ENCODE data around the gene LCN10. TPM values are rescaled to one million over a fixed set of nuclear protein-coding genes. Genes with fewer than 3 reads are reported as not detected.

The LCN10 gene
- polyA plus RNA-seq, 4 donors: 1.1 to 8.4 (median 4.7) TPM; not detected in 1

GRCh38 chr9:136754059-136754572, 11.4 kb upstream of the LCN10 start:
- Histone ChIP-seq H3K4me3 (ENCODE audit: low read depth in 1 of 3, low read length in 3 of 3) (no peak overlapping the region), H3K27me3 (ENCODE audit: control insufficient read depth in 3 of 3, insufficient read depth in 3 of 3, low read length in 3 of 3) (peaks cover 0 to 2% (median 0%) of the 10 kb centered on the region in 3 donors), H3K9me3 (ENCODE audit: control insufficient read depth in 2 of 2, insufficient read depth in 1 of 2, low read depth in 1 of 2, low read length in 1 of 2) (peaks cover 0 to 23% of the 10 kb centered on the region in 2 donors), H3K36me3 (ENCODE audit: control insufficient read depth in 3 of 3, insufficient read depth in 2 of 3, low read depth in 1 of 3, low read length in 3 of 3) (no peaks in the 10 kb centered on the region), H3K27ac (ENCODE audit: low read depth in 1 of 3, low read length in 2 of 3) (no peak overlapping the region), H3K4me1 (ENCODE audit: control insufficient read depth in 3 of 3, insufficient read depth in 2 of 3, low read depth in 1 of 3, low read length in 2 of 3) (no peaks in the 10 kb centered on the region)
- WGBS, 3 donors: 58 to 65% (median 62%) methylated on average over 16 to 17 of the region's 17 CpGs
- FAIRE-seq: no peak
- no peak for DNase-seq

GRCh38 chr9:136753371-136754058, 10.8 kb upstream of the LCN10 start:
- no peak overlapping the region for H3K4me3 ChIP-seq (ENCODE audit: low read depth in 1 of 3, low read length in 3 of 3)
- H3K4me1 ChIP-seq (ENCODE audit: control insufficient read depth in 3 of 3, insufficient read depth in 2 of 3, low read depth in 1 of 3, low read length in 2 of 3): no peaks in the 10 kb centered on the region
- H3K27ac ChIP-seq (ENCODE audit: low read depth in 1 of 3, low read length in 2 of 3): no peak overlapping the region
- FAIRE-seq (no peak), DNase-seq (no peak)
- no peaks in the 10 kb centered on the region for H3K36me3 ChIP-seq (ENCODE audit: control insufficient read depth in 3 of 3, insufficient read depth in 2 of 3, low read depth in 1 of 3, low read length in 3 of 3)
- H3K27me3 ChIP-seq (ENCODE audit: control insufficient read depth in 3 of 3, insufficient read depth in 3 of 3, low read length in 3 of 3): peaks cover 0 to 2% (median 0%) of the 10 kb centered on the region in 3 donors
- 83 to 88% (median 87%) methylated on average over 31 of the region's 31 CpGs for WGBS, 3 donors
- peaks cover 0 to 23% of the 10 kb centered on the region in 2 donors for H3K9me3 ChIP-seq (ENCODE audit: control insufficient read depth in 2 of 2, insufficient read depth in 1 of 2, low read depth in 1 of 2, low read length in 1 of 2)

GRCh38 chr9:136751814-136752213, 9.1 kb upstream of the LCN10 start:
- Histone ChIP-seq H3K27me3 (ENCODE audit: control insufficient read depth in 3 of 3, insufficient read depth in 3 of 3, low read length in 3 of 3) (peaks cover 0 to 2% (median 0%) of the 10 kb centered on the region in 3 donors), H3K27ac (ENCODE audit: low read depth in 1 of 3, low read length in 2 of 3) (no peak overlapping the region), H3K4me3 (ENCODE audit: low read depth in 1 of 3, low read length in 3 of 3) (no peak overlapping the region), H3K4me1 (ENCODE audit: control insufficient read depth in 3 of 3, insufficient read depth in 2 of 3, low read depth in 1 of 3, low read length in 2 of 3) (no peaks in the 10 kb centered on the region), H3K9me3 (ENCODE audit: control insufficient read depth in 2 of 2, insufficient read depth in 1 of 2, low read depth in 1 of 2, low read length in 1 of 2) (peaks cover 0 to 23% of the 10 kb centered on the region in 2 donors), H3K36me3 (ENCODE audit: control insufficient read depth in 3 of 3, insufficient read depth in 2 of 3, low read depth in 1 of 3, low read length in 3 of 3) (no peaks in the 10 kb centered on the region)
- FAIRE-seq (no peak), DNase-seq (no peak)

- Histone ChIP-seq H3K4me1 (ENCODE audit: control insufficient read depth in 3 of 3, insufficient read depth in 2 of 3, low read depth in 1 of 3, low read length in 2 of 3) (no peaks in the 10 kb centered on the region), H3K27ac (ENCODE audit: low read depth in 1 of 3, low read length in 2 of 3) (no peak overlapping the region), H3K27me3 (ENCODE audit: control insufficient read depth in 3 of 3, insufficient read depth in 3 of 3, low read length in 3 of 3) (peaks cover 0 to 2% (median 0%) of the 10 kb centered on the region in 3 donors), H3K36me3 (ENCODE audit: control insufficient read depth in 3 of 3, insufficient read depth in 2 of 3, low read depth in 1 of 3, low read length in 3 of 3) (no peaks in the 10 kb centered on the region), H3K9me3 (ENCODE audit: control insufficient read depth in 2 of 2, insufficient read depth in 1 of 2, low read depth in 1 of 2, low read length in 1 of 2) (peaks cover 0 to 19% of the 10 kb centered on the region in 2 donors), H3K4me3 (ENCODE audit: low read depth in 1 of 3, low read length in 3 of 3) (no peak overlapping the region)
- DNase-seq (no peak), FAIRE-seq (no peak)
- 87 to 96% (median 90%) methylated on average over 1 of the region's 1 CpG for WGBS, 3 donors
Observed at GRCh38 chr9:136751244-136751643, 8.5 kb upstream of the LCN10 start.

GRCh38 chr9:136750526-136750925, 7.8 kb upstream of the LCN10 start:
- WGBS, 3 donors: 38 to 40% (median 40%) methylated on average over 2 of the region's 2 CpGs
- H3K27ac ChIP-seq (ENCODE audit: low read depth in 1 of 3, low read length in 2 of 3): no peak overlapping the region
- H3K4me1 ChIP-seq (ENCODE audit: control insufficient read depth in 3 of 3, insufficient read depth in 2 of 3, low read depth in 1 of 3, low read length in 2 of 3): no peaks in the 10 kb centered on the region
- no peak overlapping the region for H3K4me3 ChIP-seq (ENCODE audit: low read depth in 1 of 3, low read length in 3 of 3)
- no peak for DNase-seq
- H3K27me3 ChIP-seq (ENCODE audit: control insufficient read depth in 3 of 3, insufficient read depth in 3 of 3, low read length in 3 of 3): peaks cover 0 to 2% (median 0%) of the 10 kb centered on the region in 3 donors
- no peaks in the 10 kb centered on the region for H3K36me3 ChIP-seq (ENCODE audit: control insufficient read depth in 3 of 3, insufficient read depth in 2 of 3, low read depth in 1 of 3, low read length in 3 of 3)
- FAIRE-seq: no peak
- H3K9me3 ChIP-seq (ENCODE audit: control insufficient read depth in 2 of 2, insufficient read depth in 1 of 2, low read depth in 1 of 2, low read length in 1 of 2): peaks cover 0 to 13% of the 10 kb centered on the region in 2 donors

GRCh38 chr9:136748666-136749611, 6.2 kb upstream of the LCN10 start:
- Histone ChIP-seq H3K27me3 (ENCODE audit: control insufficient read depth in 3 of 3, insufficient read depth in 3 of 3, low read length in 3 of 3) (peaks cover 0 to 2% (median 0%) of the 10 kb centered on the region in 3 donors), H3K27ac (ENCODE audit: low read depth in 1 of 3, low read length in 2 of 3) (no peak overlapping the region), H3K36me3 (ENCODE audit: control insufficient read depth in 3 of 3, insufficient read depth in 2 of 3, low read depth in 1 of 3, low read length in 3 of 3) (no peaks in the 10 kb centered on the region), H3K4me1 (ENCODE audit: control insufficient read depth in 3 of 3, insufficient read depth in 2 of 3, low read depth in 1 of 3, low read length in 2 of 3) (no peaks in the 10 kb centered on the region), H3K4me3 (ENCODE audit: low read depth in 1 of 3, low read length in 3 of 3) (no peak overlapping the region), H3K9me3 (ENCODE audit: control insufficient read depth in 2 of 2, insufficient read depth in 1 of 2, low read depth in 1 of 2, low read length in 1 of 2) (peaks cover 0 to 10% of the 10 kb centered on the region in 2 donors)
- DNase-seq (no peak), FAIRE-seq (no peak)
- 77 to 84% (median 79%) methylated on average over 21 of the region's 21 CpGs for WGBS, 3 donors

GRCh38 chr9:136748201-136748600, 5.5 kb upstream of the LCN10 start, which contains the start of gene LCN6:
Gene LCN6 (minus strand): TSS chr9:136748525. CDS start chr9:136748483, 42 bp downstream.
- 70 to 76% (median 75%) methylated on average over 8 of the region's 8 CpGs for WGBS, 3 donors
- no peak within 1 kb of the TSS for H3K27ac ChIP-seq (ENCODE audit: low read depth in 1 of 3, low read length in 2 of 3)
- no peak for FAIRE-seq

More at GRCh38 chr9:136748201-136748600, 5.5 kb upstream of the LCN10 start, which contains the start of gene LCN6:
- Histone ChIP-seq H3K36me3 (ENCODE audit: control insufficient read depth in 3 of 3, insufficient read depth in 2 of 3, low read depth in 1 of 3, low read length in 3 of 3) (no peaks in the 10 kb centered on the region), H3K4me1 (ENCODE audit: control insufficient read depth in 3 of 3, insufficient read depth in 2 of 3, low read depth in 1 of 3, low read length in 2 of 3) (no peaks in the 10 kb centered on the region), H3K4me3 (ENCODE audit: low read depth in 1 of 3, low read length in 3 of 3) (no peak within 1 kb of the TSS), H3K9me3 (ENCODE audit: control insufficient read depth in 2 of 2, insufficient read depth in 1 of 2, low read depth in 1 of 2, low read length in 1 of 2) (peaks cover 0 to 10% of the 10 kb centered on the region in 2 donors), H3K27me3 (ENCODE audit: control insufficient read depth in 3 of 3, insufficient read depth in 3 of 3, low read length in 3 of 3) (peaks cover 0 to 4% (median under 1%) of the 10 kb centered on the region in 3 donors)
- DNase-seq: no peak
